Measurements from ENCODE around the gene TUNAR.

TUNAR gene

GRCh38 chr14:95885866-95886265 is 9.2 kb downstream of the TUNAR start:
- TF ChIP-seq CTCF (IDR thresholded peaks at IDR 0.05; ENCODE audit: borderline replicate concordance, insufficient read depth, low read depth, low read length) = no peak
- H3K4me3 ChIP-seq (ENCODE audit: low read depth, low read length) = no peak overlapping the region

GRCh38 chr14:95886366-95887056 is 9.9 kb downstream of the TUNAR start:
- no peak for TF ChIP-seq CTCF (IDR thresholded peaks at IDR 0.05; ENCODE audit: borderline replicate concordance, insufficient read depth, low read depth, low read length)

DNA sequence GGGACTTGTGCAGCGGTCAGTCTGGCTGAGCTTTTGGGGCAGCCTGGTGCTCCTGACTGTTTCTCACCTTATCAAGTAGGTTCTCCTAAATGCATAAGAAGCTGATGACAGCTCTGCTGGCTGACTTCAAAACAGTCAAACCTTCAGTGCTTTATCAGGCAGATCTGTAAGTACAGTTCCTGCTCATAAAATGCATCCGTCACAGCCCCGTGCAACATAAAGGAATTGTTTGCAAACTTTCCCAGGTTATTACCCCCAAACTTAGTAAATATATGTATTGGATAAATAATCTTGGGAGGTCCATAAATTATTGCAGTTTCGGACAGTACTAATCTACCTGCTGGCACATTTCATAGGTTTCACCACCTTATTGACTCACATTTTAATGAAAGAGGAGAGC is 10.7 kb downstream of the TUNAR start:
- no peak for TF ChIP-seq CTCF (IDR thresholded peaks at IDR 0.05; ENCODE audit: borderline replicate concordance, insufficient read depth, low read depth, low read length)

More at GRCh38 chr14:95886366-95887056, 9.9 kb downstream of the TUNAR start:
- no peak overlapping the region for H3K4me3 ChIP-seq (ENCODE audit: low read depth, low read length)

DNA sequence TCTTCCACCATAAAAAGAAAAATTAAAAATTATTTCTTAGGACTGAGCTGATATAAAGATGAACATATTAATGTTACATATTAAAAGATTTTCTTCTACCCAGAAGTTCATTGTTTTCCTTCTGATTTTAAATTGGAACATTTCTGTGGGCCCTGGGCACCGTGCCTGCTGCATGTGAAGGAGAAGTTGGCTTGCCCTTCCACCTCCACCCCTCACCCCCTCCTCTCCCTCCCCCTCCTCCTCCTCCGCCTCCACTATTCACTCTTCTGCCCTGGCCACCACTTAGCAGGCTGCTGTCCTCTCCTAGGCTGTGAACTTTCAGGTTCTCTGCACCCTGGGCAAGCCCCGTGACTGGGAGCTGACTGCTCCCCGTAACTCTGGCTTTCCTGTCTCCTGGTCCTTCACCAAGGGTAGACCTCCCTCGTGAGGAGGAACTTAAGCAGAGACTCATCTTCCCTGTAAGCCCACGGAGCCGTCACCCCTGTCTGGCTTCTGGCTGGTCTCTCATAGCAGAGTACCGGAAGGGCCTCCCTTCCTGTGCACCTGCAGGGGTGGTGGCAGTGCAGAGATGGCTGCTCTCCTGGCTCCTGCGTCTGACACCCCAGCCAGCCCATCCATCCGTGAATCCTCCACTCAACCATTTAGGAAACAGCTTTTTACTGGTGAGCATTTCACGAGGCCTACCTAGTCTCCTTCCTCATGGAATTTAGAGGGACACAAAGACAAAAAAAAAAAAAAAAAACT is 12.8 kb downstream of the TUNAR start:
- no peak overlapping the region for H3K4me3 ChIP-seq (ENCODE audit: low read depth, low read length)
- TF ChIP-seq CTCF (IDR thresholded peaks at IDR 0.05; ENCODE audit: borderline replicate concordance, insufficient read depth, low read depth, low read length) = no peak

More for the DNA sequence above, 10.7 kb downstream of the TUNAR start:
- H3K4me3 ChIP-seq (ENCODE audit: low read depth, low read length) = no peak overlapping the region

DNA sequence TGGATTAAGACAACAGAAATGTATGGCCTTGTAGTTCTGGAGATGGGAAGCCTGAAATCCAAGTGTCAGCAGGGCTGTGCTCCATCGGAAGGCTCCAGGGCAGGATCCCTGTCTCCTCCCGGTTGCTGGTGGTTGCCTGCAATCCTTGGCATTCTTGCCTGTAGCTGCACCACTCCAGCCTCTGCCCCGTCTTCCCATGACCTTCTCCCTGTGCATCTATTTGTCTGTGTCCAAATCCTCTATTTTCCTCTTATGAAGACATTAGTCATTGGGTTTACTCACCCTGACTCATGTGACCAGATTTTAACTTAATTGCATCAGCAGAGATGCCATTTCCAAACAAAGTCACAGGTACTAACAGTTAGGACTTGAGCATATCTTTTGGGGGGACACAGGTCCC is 15.1 kb downstream of the TUNAR start:
- TF ChIP-seq CTCF (IDR thresholded peaks at IDR 0.05; ENCODE audit: borderline replicate concordance, insufficient read depth, low read depth, low read length) = no peak
- no peak overlapping the region for H3K4me3 ChIP-seq (ENCODE audit: low read depth, low read length)

DNA sequence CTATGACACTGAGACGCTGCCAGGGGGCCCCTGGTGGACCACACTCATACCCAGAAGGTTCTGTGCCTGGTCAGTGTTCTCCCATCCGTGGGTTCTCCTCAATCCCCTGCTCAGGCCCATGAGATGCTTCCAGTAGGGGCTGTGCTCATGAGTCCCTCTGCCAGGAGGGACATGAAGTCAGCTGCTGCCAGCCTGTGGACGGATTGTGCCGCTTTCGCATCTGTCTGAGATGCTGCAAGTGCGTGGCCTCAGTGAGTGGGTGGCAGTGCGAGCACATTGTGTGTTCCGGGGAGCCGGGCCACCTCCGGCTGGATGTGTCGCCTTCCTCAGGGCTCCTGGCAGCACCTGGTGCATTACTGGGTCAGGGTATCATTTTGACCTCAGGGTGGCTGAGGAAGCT is 15.5 kb downstream of the TUNAR start:
- TF ChIP-seq CTCF (IDR thresholded peaks at IDR 0.05; ENCODE audit: borderline replicate concordance, insufficient read depth, low read depth, low read length) = no peak
- H3K4me3 ChIP-seq (ENCODE audit: low read depth, low read length) = no peak overlapping the region

GRCh38 chr14:95895720-95896119 is 19.1 kb downstream of the TUNAR start:
- peak; percentile 53; the same call in 1 of the 2 replicates for TF ChIP-seq CTCF (IDR thresholded peaks at IDR 0.05; ENCODE audit: borderline replicate concordance, insufficient read depth, low read depth, low read length)
- H3K4me3 ChIP-seq (ENCODE audit: low read depth, low read length) = no peak overlapping the region
